GM10248 (cell line): Measurements from ENCODE around the gene TPRA1.
"Not testable (repeated sequence)": the region's sequence is repeated elsewhere in the genome, so short reads cannot be mapped to it uniquely, and the experiment has no call there.

Experiments used
- CTCF ChIA-PET: fragments of 300-600 bp; sonication (Branson Sonifier 250); formaldehyde crosslinking; extraction: SDS; loops from one replicate; lab custom pipeline; 2021; ENCODE audit warnings: antibody characterized with exemption; lab: Yijun Ruan, JAX
- POLR2A ChIA-PET: fragments of 350-650 bp; sonication (Branson Sonifier 250); formaldehyde crosslinking; extraction: SDS; loops from one replicate; lab custom pipeline; 2020; ENCODE audit warnings: antibody characterized with exemption; lab: Yijun Ruan, JAX
- DNase-seq: peaks from one replicate; pipeline ENCODE4 v3.0.0; 2012; ENCODE audit errors: extremely low spot score
- TF ChIP-seq, protein P1 (sequence below): IDR thresholded peaks from 2 replicates; pipeline ENCODE4 v1.5.1; 2012; ENCODE audit warnings: mild to moderate bottlenecking, low read depth; ENCODE audit errors: extremely low read depth, missing control alignments, control extremely low read depth

The TPRA1 gene

DNA sequence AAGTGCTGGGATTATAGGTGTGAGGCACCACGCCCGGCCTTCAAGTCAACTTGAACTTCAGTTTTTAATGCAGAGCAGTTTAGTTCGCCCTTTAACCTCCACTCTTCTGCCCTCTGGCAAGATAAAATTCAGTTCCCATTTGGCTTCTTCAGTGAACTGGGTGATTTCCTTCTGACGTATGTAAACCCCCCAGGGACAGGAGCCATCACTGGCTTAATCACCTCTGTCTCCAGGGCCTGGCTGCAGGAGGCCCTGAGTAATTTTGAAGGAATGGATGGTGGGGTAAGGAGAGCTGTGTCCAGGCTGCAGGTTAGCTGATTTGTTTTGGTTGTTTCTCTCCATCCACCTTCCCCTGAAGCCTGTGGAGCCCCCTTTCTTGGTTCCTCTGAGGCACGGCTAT is 19.6 kb upstream of the TPRA1 start:
- no peak for DNase-seq
- TF ChIP-seq, protein P1, sequence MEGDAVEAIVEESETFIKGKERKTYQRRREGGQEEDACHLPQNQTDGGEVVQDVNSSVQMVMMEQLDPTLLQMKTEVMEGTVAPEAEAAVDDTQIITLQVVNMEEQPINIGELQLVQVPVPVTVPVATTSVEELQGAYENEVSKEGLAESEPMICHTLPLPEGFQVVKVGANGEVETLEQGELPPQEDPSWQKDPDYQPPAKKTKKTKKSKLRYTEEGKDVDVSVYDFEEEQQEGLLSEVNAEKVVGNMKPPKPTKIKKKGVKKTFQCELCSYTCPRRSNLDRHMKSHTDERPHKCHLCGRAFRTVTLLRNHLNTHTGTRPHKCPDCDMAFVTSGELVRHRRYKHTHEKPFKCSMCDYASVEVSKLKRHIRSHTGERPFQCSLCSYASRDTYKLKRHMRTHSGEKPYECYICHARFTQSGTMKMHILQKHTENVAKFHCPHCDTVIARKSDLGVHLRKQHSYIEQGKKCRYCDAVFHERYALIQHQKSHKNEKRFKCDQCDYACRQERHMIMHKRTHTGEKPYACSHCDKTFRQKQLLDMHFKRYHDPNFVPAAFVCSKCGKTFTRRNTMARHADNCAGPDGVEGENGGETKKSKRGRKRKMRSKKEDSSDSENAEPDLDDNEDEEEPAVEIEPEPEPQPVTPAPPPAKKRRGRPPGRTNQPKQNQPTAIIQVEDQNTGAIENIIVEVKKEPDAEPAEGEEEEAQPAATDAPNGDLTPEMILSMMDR, result no peak
- ChIA-PET POLR2A (no interaction called here), CTCF (interaction anchor here (1.3 to 1.8 kb wide), 2 partner anchors 11 to 35 kb away, joined by 5 to 6 read pairs; no protein-coding TSS in a partner anchor)

DNA sequence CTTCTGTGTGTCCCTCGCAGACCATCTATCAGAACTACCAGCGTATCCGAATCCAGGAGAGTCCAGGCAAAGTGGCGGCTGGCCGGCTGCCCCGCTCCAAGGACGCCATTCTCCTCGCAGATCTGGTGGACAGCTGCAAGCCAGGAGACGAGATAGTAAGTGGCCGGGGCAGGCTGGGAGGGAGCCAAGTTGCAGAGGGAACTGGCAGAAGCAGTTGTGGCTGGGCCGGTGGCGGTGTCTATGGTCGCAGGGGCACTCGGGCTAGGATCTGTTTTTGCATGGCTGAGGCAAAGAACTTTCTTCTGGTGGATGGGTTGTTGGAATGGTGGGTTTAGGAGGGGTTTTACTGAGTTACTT is 17.8 kb upstream of the TPRA1 start:
- no peak for DNase-seq
- TF ChIP-seq, protein P1, result no peak
- CTCF ChIA-PET, result no interaction called here
- POLR2A ChIA-PET, result no interaction called here

DNA sequence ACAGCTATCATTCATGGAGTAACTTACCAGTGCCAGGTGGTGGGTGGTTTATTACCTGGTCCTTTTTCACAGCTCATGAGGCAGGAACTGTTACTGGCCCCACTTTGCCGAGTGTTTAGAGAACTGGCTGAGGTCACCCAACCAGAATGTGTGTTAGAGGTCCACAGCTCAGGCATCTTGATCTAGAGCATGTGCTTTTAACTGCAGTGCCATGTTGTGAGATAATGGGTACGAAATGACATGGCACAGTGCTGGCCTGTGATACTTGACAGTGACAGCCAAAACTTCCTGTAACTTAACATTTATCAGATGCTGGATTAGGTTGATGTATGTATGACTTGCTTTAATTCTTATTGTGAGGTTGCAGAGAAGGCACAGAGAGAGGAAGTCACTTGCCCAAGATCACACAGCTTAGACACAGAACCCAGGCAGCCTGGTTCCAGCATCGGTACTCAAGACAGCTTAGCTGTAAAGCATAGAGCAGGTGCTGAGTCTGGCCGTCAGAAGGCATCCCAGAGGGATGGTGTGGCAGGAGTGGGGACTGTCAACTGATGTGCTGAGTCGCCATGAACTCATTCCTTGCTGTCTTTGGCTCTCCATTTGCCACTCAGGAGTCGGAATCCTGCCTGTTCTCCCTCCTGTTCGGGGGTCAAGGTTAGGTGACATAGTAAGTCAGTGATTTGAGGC is 17.3 kb upstream of the TPRA1 start:
- DNase-seq, result no peak
- POLR2A ChIA-PET, result interaction anchor here (1.3 kb wide), 1 partner anchor 10 kb away, joined by 3 read pairs; no protein-coding TSS in a partner anchor
- CTCF ChIA-PET, result no interaction called here
- TF ChIP-seq, protein P1, result no peak

DNA sequence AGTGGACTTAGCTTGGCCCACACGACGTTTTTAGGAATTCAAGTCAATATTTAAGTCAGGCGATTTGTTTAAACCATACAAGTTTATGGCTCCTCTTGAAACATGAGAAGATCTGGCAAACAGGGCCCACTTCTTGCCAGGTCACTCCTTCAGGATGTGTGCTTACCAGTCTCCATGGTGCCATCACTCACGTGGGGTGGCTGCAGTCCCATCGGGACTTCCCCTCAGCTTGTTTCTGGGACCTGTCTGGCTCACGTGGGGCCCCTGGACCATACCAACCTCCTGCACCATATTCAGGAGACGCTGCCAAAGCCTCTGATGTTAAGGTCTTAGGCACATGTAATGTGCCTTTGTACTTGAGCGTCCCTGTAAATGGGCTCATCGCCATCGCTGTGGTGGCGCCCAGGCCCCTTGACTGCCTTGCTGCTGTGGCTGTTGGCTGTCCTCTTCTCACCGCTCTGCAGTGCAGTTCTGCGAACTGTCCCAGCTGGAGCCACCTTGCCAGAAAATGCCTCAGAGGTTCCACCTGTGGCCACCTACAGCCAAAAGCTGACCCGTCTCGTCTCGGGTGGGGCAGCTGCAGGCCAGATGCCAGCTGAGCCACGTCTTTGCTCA is 16.6 kb upstream of the TPRA1 start:
- POLR2A ChIA-PET, result interaction anchor here (1.3 kb wide), 1 partner anchor 10 kb away, joined by 3 read pairs; no protein-coding TSS in a partner anchor
- DNase-seq, result no peak
- TF ChIP-seq, protein P1, result no peak
- CTCF ChIA-PET, result interaction anchor here (1.6 kb wide), 1 partner anchor 32 kb away, joined by 5 read pairs; no protein-coding TSS in a partner anchor

DNA sequence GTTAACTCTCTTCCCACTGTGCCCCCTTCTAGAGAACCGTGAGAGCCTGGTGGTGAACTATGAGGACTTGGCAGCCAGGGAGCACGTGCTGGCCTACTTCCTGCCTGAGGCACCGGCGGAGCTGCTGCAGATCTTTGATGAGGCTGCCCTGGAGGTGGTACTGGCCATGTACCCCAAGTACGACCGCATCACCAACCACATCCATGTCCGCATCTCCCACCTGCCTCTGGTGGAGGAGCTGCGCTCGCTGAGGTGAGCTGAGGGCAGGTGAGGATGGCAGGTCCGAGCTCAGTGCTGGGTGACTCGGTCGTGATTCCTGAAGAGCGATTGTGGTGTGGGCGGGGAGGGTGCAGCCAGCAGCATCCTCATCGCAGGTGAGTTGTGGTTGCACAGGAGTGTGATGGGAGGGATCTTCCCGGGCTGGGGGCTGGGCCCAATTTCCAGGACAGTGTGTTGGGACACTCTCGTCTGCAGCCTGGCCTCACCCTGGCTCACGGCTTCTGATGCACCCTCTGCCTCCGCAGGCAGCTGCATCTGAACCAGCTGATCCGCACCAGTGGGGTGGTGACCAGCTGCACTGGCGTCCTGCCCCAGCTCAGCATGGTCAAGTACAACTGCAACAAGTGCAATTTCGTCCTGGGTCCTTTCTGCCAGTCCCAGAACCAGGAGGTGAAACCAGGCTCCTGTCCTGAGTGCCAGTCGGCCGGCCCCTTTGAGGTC is 15.7 kb upstream of the TPRA1 start:
- TF ChIP-seq, protein P1, result no peak
- CTCF ChIA-PET, result interaction anchor here (1.6 kb wide), 1 partner anchor 31 kb away, joined by 5 read pairs; no protein-coding TSS in a partner anchor
- POLR2A ChIA-PET, result interaction anchor here (1.3 kb wide), 1 partner anchor 9 kb away, joined by 3 read pairs; no protein-coding TSS in a partner anchor
- no peak for DNase-seq

DNA sequence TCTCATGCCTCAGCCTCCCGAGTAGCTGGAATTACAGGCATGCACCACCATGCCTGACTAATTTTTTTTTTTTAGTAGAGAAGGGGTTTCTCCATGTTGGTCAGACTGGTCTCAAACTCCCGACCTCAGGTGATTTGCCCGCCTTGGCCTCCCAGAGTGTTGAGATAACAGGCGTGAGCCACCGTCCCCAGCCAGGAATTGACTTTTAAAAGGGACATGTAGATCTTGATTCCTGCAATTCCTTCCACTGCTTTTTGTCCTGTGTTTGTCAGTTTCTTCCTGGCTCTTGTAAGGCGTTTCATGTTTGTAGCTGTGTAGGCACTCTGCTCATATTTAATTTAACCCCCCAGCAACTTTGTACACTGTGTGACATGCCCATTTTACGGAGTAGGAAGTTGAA is 15.0 kb upstream of the TPRA1 start:
- POLR2A ChIA-PET, DNase-seq: not testable (repeated sequence)
- CTCF ChIA-PET, result interaction anchor here (1.6 kb wide), 1 partner anchor 30 kb away, joined by 5 read pairs; no protein-coding TSS in a partner anchor
